HG03103 (cell line): Measurements from ENCODE around the gene RABIF.
"Not testable (repeated sequence)": the region's sequence is repeated elsewhere in the genome, so short reads cannot be mapped to it uniquely, and the experiment has no call there.

ENCODE experiments used
- ATAC-seq: cut with Tn5 transposase; IDR thresholded peaks from one replicate; pipeline ENCODE4 v1.9.1; 2021; ENCODE audit warnings: low read depth; ENCODE audit not compliant: unreplicated experiment

RABIF gene

GRCh38 chr1:202836623-202837403, 52.1 kb downstream of the RABIF start:
- no peak for ATAC-seq

GRCh38 chr1:202835548-202836072, 53.3 kb downstream of the RABIF start:
- ATAC-seq = no peak

GRCh38 chr1:202834771-202835547, 54.0 kb downstream of the RABIF start:
- no peak for ATAC-seq

GRCh38 chr1:202831906-202832305, 57.0 kb downstream of the RABIF start:
- ATAC-seq = no peak

GRCh38 chr1:202829223-202829622, 59.7 kb downstream of the RABIF start:
- not testable (repeated sequence) for ATAC-seq
